NCI-H1105 (cell line): Measurements from ENCODE around the gene ABHD2.
"Not testable (repeated sequence)": the region's sequence is repeated elsewhere in the genome, so short reads cannot be mapped to it uniquely, and the experiment has no call there.

Experiments
- DNase-seq: peaks from one replicate; lab custom pipeline; 2025; lab: John Stamatoyannopoulos, UW

The ABHD2 gene

GRCh38 chr15:89121414-89121813 is 33.2 kb downstream of the ABHD2 start:
- DNase-seq: no peak

GRCh38 chr15:89122505-89123180 is 34.4 kb downstream of the ABHD2 start:
- DNase-seq: no peak

GRCh38 chr15:89123181-89123525 is 34.9 kb downstream of the ABHD2 start:
- DNase-seq: no peak

GRCh38 chr15:89125088-89125826 is 37.0 kb downstream of the ABHD2 start:
- no peak for DNase-seq

GRCh38 chr15:89126009-89126408 is 37.8 kb downstream of the ABHD2 start:
- no peak for DNase-seq

- no peak for DNase-seq
Observed at GRCh38 chr15:89127054-89127702, 38.9 kb downstream of the ABHD2 start.

- DNase-seq: no peak
Observed at GRCh38 chr15:89128320-89129122, 40.3 kb downstream of the ABHD2 start.

- DNase-seq: peak; percentile 9
Observed at GRCh38 chr15:89129123-89129815, 41.0 kb downstream of the ABHD2 start.

- no peak for DNase-seq
Observed at GRCh38 chr15:89129816-89130134, 41.5 kb downstream of the ABHD2 start.

- no peak for DNase-seq
Observed at GRCh38 chr15:89130201-89130600, 41.9 kb downstream of the ABHD2 start.

GRCh38 chr15:89131731-89132130 is 43.5 kb downstream of the ABHD2 start:
- no peak for DNase-seq

GRCh38 chr15:89132611-89133507 is 44.6 kb downstream of the ABHD2 start:
- no peak for DNase-seq

GRCh38 chr15:89135387-89136077 is 47.3 kb downstream of the ABHD2 start:
- not testable (repeated sequence) for DNase-seq

GRCh38 chr15:89136078-89136806 is 48.0 kb downstream of the ABHD2 start:
- no peak for DNase-seq

- DNase-seq: no peak
Observed at GRCh38 chr15:89136818-89137772, 48.8 kb downstream of the ABHD2 start.

GRCh38 chr15:89137926-89138325 is 49.7 kb downstream of the ABHD2 start:
- no peak for DNase-seq

- no peak for DNase-seq
Observed at GRCh38 chr15:89138999-89139612, 50.9 kb downstream of the ABHD2 start.
